Parathyroid adenoma (tissue), 2 donors: ENCODE data around the gene PDE4D.

Experiments used
- H2AFZ ChIP-seq: fragments of 300-600 bp; sonication (generic); one replicate; pipeline ENCODE4 v1.7.0; 2017; ENCODE audit warnings: antibody characterized with exemption, mild to moderate bottlenecking
- H3K27ac ChIP-seq: fragments of 300-600 bp; sonication (generic); one replicate; pipeline ENCODE4 v1.7.0; 2017
- H3K27me3 ChIP-seq: fragments of 300-600 bp; sonication (generic); one replicate; pipeline ENCODE4 v1.7.0; 2017; ENCODE audit warnings: low read length; ENCODE audit not compliant: control insufficient read depth, insufficient read depth
- H3K36me3 ChIP-seq: fragments of 300-600 bp; sonication (generic); one replicate; pipeline ENCODE4 v1.7.0; 2017; ENCODE audit warnings: low read length; ENCODE audit not compliant: control insufficient read depth, insufficient read depth
- H3K4me1 ChIP-seq: fragments of 300-600 bp; sonication (generic); one replicate; pipeline ENCODE4 v1.7.0; 2017; ENCODE audit warnings: control low read depth
- H3K4me2 ChIP-seq: fragments of 300-600 bp; sonication (generic); one replicate; pipeline ENCODE4 v1.7.0; 2017; ENCODE audit warnings: low read length
- H3K4me3 ChIP-seq: fragments of 300-600 bp; sonication (generic); one replicate; pipeline ENCODE4 v1.7.0; 2017; ENCODE audit warnings: low read depth, low read length
- H3K79me2 ChIP-seq: fragments of 300-600 bp; sonication (generic); one replicate; pipeline ENCODE4 v1.7.0; 2017; ENCODE audit warnings: control low read depth
- H3K9ac ChIP-seq: fragments of 300-600 bp; sonication (generic); one replicate; pipeline ENCODE4 v1.7.0; 2017; ENCODE audit warnings: mild to moderate bottlenecking
- H3K9me3 ChIP-seq: fragments of 300-600 bp; sonication (generic); one replicate; pipeline ENCODE4 v1.7.0; 2017; ENCODE audit warnings: low read length; ENCODE audit not compliant: control insufficient read depth
- TF ChIP-seq, protein P1 (sequence below): fragments of 300-600 bp; sonication (generic); IDR thresholded peaks from one replicate; pipeline ENCODE4 v1.7.0; 2017; ENCODE audit warnings: antibody characterized with exemption, mild to moderate bottlenecking
- donor health status: primary hyperparathyroidism.

The PDE4D gene

DNA sequence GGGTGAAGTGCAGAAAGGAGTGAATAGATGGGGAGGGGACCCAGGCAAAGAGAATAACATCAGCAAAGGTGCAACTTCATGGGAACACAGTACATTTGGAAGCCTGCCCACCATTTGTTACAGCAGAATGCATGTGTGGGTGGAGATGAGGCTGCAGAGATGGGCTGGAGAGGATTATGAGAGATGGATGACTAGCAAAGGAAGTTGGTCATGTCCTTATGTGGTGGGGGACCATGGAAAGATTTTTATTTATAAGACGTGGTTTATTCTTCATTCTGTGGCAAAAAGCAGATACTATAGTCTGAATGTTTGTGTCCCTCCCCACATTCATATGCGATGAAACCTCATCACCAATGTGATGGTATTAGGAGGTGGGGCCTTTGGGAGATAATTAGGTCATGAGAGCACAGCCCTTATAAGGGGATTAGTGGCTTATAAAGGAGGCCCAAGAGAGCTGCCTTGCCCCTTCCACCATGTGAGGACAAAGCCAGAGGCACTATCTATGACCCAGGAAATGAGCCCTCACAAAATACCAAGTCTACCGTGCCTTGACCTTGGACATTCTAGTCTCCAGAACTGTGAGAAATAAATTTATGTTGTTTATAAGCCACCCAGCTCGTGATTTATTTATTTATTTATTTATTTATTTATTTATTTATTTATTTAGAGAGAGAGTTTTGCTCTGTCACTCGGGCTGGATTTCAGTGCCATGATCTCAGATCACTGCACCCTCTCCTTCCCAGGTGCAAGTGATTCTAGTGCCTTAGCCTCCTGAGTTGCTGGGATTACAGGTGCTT lies 827.0 kb downstream of the PDE4D start:
- no peak overlapping the region for H3K4me3 ChIP-seq
- no peak overlapping the region for H3K9ac ChIP-seq
- no peaks in the 10 kb centered on the region for H3K79me2 ChIP-seq
- no peaks in the 10 kb centered on the region for H3K27me3 ChIP-seq
- no peak overlapping the region for H3K27ac ChIP-seq
- H3K4me1 ChIP-seq, result no peaks in the 10 kb centered on the region
- H3K36me3 ChIP-seq, result no peaks in the 10 kb centered on the region
- H3K9me3 ChIP-seq, result no peaks in the 10 kb centered on the region
- TF ChIP-seq, protein P1, sequence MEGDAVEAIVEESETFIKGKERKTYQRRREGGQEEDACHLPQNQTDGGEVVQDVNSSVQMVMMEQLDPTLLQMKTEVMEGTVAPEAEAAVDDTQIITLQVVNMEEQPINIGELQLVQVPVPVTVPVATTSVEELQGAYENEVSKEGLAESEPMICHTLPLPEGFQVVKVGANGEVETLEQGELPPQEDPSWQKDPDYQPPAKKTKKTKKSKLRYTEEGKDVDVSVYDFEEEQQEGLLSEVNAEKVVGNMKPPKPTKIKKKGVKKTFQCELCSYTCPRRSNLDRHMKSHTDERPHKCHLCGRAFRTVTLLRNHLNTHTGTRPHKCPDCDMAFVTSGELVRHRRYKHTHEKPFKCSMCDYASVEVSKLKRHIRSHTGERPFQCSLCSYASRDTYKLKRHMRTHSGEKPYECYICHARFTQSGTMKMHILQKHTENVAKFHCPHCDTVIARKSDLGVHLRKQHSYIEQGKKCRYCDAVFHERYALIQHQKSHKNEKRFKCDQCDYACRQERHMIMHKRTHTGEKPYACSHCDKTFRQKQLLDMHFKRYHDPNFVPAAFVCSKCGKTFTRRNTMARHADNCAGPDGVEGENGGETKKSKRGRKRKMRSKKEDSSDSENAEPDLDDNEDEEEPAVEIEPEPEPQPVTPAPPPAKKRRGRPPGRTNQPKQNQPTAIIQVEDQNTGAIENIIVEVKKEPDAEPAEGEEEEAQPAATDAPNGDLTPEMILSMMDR, result no peak
- H3K4me2 ChIP-seq, result no peak overlapping the region
- no peak overlapping the region for H2AFZ ChIP-seq

DNA sequence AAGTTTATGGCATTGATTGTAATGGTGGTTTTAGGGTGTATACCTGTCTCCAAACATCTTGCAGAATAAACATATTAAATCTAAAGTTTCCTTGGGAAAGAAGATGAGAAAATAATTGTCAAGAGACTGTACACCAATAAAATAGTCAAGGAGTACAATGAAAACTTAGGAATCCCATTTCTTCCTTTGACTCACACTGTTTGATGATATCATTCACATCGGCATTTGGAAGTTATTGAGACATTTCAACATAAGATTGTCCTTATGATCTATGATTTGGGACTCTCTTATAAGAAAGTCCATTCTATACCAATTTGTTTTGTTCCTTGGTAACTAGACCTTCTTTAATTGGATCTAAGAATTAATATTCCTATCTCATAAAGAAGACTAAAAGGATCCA lies 828.0 kb downstream of the PDE4D start:
- TF ChIP-seq, protein P1, result no peak

DNA sequence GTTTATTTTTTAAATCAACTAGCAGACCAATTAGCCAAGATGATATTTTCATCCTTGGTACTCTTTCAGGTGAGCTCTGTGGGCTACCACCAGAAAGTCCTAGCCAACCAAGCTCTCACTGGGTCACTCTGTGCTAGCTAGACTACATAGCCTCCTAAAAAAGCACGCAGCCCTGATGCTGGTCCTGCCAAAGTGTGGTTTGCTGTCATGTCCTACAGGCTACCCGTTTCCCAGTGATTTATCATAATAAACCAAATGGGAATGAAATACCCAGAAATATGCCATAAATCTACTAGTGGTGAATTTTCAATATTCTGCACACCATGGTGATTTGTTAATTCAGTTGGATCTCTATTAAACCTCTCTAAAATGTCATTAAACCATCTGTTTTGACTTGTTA lies 829.2 kb downstream of the PDE4D start:
- Histone ChIP-seq H3K27me3 (no peaks in the 10 kb centered on the region), H3K79me2 (no peaks in the 10 kb centered on the region), H3K9me3 (no peaks in the 10 kb centered on the region), H3K9ac (no peak overlapping the region), H3K4me2 (no peak overlapping the region), H3K4me3 (no peak overlapping the region), H2AFZ (no peak overlapping the region), H3K4me1 (no peaks in the 10 kb centered on the region), H3K27ac (no peak overlapping the region), H3K36me3 (no peaks in the 10 kb centered on the region)
- TF ChIP-seq, protein P1, result no peak

More for the DNA sequence above, 828.0 kb downstream of the PDE4D start:
- H3K4me1 ChIP-seq, result no peaks in the 10 kb centered on the region
- H3K27me3 ChIP-seq, result no peaks in the 10 kb centered on the region
- H3K36me3 ChIP-seq, result no peaks in the 10 kb centered on the region
- H2AFZ ChIP-seq, result no peak overlapping the region
- H3K4me3 ChIP-seq, result no peak overlapping the region
- no peak overlapping the region for H3K9ac ChIP-seq
- H3K27ac ChIP-seq, result no peak overlapping the region
- H3K9me3 ChIP-seq, result no peaks in the 10 kb centered on the region
- H3K79me2 ChIP-seq, result no peaks in the 10 kb centered on the region
- no peak overlapping the region for H3K4me2 ChIP-seq

DNA sequence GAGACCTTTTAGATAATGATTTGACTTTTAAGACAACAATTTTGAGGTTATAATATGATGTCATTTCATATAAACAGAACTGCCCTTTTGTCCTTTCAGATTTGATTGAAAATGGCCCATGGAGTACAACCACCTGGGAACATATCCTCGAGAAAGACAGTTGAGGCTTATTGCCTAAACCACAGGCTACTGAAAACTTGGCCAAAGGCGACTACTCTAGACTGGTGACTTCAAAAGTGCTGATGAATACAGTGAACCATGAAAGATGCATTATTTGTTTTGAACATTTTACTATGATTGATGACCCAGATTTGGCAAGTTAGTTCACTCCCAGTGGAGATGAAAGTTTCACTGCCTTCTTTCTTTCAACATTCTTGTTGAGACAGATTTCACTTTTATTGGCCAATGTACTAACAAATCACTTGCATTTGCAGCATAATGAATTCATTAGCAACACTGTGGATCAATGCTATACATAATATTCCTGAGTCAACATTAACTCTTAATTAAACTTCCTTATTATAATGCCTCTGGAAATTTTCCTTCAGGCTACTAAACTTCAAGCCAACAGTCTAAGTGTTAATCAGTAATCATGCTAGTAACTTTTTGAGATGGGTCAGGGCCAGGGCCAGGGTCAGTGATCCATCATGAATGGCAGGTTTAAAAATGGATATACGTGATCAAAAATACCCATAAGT lies 830.4 kb downstream of the PDE4D start:
- Histone ChIP-seq H3K4me2 (no peak overlapping the region), H3K9ac (no peak overlapping the region), H3K36me3 (no peaks in the 10 kb centered on the region), H3K79me2 (no peaks in the 10 kb centered on the region), H3K9me3 (no peaks in the 10 kb centered on the region), H3K4me1 (no peaks in the 10 kb centered on the region), H3K27ac (no peak overlapping the region), H2AFZ (no peak overlapping the region), H3K4me3 (no peak overlapping the region), H3K27me3 (no peaks in the 10 kb centered on the region)
- TF ChIP-seq, protein P1, result no peak
